Measurements from ENCODE around the gene ATG7.

DNA sequence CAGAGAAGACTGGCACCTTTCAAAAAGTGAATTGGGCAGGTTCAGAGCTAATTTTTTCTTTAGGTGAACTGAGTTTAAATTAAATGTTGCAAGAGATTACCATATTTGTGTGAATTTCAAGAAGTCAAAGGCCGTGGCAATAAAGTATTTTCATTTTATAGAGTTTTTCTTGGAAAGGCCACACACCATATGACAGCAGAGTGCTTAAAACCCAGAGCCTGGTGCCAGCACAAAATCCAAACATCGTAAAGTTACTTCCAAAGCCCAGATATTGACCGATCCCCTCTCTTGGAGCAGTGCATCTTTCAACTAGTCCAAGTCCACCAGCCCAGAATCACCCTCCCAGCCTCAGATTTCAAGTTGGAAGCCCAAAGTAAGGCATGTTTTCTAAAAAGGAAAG is 207.0 kb downstream of the ATG7 start:
- TF ChIP-seq, protein P1, sequence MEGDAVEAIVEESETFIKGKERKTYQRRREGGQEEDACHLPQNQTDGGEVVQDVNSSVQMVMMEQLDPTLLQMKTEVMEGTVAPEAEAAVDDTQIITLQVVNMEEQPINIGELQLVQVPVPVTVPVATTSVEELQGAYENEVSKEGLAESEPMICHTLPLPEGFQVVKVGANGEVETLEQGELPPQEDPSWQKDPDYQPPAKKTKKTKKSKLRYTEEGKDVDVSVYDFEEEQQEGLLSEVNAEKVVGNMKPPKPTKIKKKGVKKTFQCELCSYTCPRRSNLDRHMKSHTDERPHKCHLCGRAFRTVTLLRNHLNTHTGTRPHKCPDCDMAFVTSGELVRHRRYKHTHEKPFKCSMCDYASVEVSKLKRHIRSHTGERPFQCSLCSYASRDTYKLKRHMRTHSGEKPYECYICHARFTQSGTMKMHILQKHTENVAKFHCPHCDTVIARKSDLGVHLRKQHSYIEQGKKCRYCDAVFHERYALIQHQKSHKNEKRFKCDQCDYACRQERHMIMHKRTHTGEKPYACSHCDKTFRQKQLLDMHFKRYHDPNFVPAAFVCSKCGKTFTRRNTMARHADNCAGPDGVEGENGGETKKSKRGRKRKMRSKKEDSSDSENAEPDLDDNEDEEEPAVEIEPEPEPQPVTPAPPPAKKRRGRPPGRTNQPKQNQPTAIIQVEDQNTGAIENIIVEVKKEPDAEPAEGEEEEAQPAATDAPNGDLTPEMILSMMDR (conservative IDR thresholded peaks at IDR 0.05) = no peak
- no peak for TF ChIP-seq EZH2 (IDR thresholded peaks at IDR 0.05; ENCODE audit: low read depth)

All from PC-9 (cell line).